ENCODE results near the gene ZBTB25.

Gene ZBTB25

DNA sequence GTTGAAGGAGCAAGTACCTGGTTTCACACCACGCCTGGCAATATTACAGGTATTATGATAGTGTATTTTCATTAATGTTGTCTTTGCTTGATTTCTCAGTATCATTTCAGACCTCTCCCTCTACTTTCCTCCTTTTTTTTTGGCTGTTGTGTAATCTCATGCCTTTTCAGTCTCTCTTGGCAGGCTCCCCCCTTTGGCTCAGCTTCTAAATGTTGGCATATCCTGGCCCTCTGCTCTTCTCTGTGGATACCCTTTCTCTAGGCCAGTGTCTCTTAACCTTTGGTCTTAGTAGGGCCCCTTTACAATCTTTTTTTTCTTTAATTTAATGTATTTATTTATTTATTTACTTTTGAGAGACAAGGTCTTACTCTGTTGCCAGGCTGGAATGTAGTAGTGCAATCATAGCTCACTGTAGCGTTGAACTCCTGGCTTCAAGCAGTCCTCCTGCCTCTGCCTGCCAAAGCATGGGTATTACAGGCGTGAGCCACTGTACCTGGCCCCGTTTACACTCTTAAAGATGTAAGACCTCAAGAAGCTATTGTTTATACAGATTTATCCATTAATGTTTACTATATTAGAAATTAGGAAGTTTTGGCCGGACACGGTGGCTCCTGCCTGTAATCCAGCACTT, 102.7 kb downstream of the ZBTB25 start:
- no peak for ATAC-seq (ENCODE audit: insufficient read depth, low read depth)
- Histone ChIP-seq H3K4me1 (ENCODE audit: insufficient read depth, low read length) (no peaks in the 10 kb centered on the region), H2AFZ (ENCODE audit: low read depth, low read length) (no peak overlapping the region), H3K27me3 (ENCODE audit: insufficient read depth, low read length, poor library complexity) (no peaks in the 10 kb centered on the region), H3K4me2 (ENCODE audit: insufficient read depth, low read length) (no peak overlapping the region), H3K9ac (ENCODE audit: low read depth, low read length) (no peak overlapping the region), H3K36me3 (ENCODE audit: insufficient read depth, low read length) (peaks cover 59% of the 10 kb centered on the region), H3K79me2 (ENCODE audit: insufficient read depth, low read length) (peaks cover 89% of the 10 kb centered on the region), H3K27ac (ENCODE audit: low read length) (no peak overlapping the region), H3K9me3 (ENCODE audit: insufficient read depth, low read length, severe bottlenecking) (no peaks in the 10 kb centered on the region), H4K20me1 (ENCODE audit: insufficient read depth, low read length) (peaks cover 20% of the 10 kb centered on the region; the same call in 1 of the 2 replicates), H3K4me3 (ENCODE audit: low read depth in 1 of 2, low read length in 2 of 2) (no peak overlapping the region)
- no peak for TF ChIP-seq EZH2 (IDR thresholded peaks at IDR 0.05; ENCODE audit: borderline replicate concordance, low read depth, low read length, severe bottlenecking)
- TF ChIP-seq, protein P1, sequence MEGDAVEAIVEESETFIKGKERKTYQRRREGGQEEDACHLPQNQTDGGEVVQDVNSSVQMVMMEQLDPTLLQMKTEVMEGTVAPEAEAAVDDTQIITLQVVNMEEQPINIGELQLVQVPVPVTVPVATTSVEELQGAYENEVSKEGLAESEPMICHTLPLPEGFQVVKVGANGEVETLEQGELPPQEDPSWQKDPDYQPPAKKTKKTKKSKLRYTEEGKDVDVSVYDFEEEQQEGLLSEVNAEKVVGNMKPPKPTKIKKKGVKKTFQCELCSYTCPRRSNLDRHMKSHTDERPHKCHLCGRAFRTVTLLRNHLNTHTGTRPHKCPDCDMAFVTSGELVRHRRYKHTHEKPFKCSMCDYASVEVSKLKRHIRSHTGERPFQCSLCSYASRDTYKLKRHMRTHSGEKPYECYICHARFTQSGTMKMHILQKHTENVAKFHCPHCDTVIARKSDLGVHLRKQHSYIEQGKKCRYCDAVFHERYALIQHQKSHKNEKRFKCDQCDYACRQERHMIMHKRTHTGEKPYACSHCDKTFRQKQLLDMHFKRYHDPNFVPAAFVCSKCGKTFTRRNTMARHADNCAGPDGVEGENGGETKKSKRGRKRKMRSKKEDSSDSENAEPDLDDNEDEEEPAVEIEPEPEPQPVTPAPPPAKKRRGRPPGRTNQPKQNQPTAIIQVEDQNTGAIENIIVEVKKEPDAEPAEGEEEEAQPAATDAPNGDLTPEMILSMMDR (IDR thresholded peaks at IDR 0.05; ENCODE audit: borderline replicate concordance, extremely low read depth, low read length, poor library complexity, severe bottlenecking) = no peak
- no peak for DNase-seq
